Measurements from ENCODE around the gene FPGS. TPM values are rescaled to one million over a fixed set of nuclear protein-coding genes. Genes with fewer than 3 reads are reported as not detected.

FPGS gene
- total and polyA plus RNA-seq, 11 donors, result 36.8 to 55.1 (median 41.5) TPM

DNA sequence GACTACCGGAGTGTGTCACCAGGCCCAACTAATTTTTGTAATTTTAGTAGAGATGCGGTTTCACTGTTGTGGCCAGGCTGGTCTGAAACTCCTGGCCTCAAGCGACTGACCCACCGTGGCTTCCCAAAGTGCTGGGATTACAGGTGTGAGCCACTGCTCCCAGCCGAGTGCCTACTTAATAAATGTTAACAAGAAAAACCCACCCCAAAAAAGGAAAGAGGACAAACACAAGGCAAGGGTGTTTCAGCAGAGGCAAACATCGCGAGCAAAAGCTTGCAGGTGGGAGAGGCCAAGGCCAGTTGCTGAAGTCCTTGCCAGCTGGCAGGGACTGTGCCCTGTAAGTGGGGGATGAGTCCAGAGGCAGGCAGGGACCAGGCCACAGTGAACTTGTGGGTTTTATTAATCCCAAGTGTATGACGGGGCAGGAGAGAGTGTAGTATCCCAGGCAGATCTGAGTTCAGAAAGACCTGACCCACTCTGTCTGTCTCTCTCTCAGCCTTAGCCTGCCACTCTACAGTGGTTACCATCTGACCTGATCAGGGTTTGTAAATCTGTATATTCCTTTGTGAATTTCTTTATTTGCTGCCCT, 6.4 kb upstream of the FPGS start:
- ATAC-seq (peak in 3 of 4 donors; percentile 60 to 73 (median 63)), DNase-seq (peak in 2 of 5 donors; percentile 75 to 81)
- Histone ChIP-seq H3K27ac (peak overlapping the region in 6 of 12 donors; percentile 4 to 46 (median 11)), H3K9me3 (no peaks in the 10 kb centered on the region), H3K27me3 (no peaks in the 10 kb centered on the region), H3K36me3 (peaks cover 0 to 27% (median 18%) of the 10 kb centered on the region in 9 donors), H3K4me3 (peak overlapping the region in 1 of 12 donors; percentile 5), H3K4me1 (peaks cover 0 to 32% (median 18%) of the 10 kb centered on the region in 12 donors)
- 51 to 66% (median 55%) methylated on average over 8 of the region's 8 CpGs for WGBS, 4 donors
- TF ChIP-seq, protein P1, sequence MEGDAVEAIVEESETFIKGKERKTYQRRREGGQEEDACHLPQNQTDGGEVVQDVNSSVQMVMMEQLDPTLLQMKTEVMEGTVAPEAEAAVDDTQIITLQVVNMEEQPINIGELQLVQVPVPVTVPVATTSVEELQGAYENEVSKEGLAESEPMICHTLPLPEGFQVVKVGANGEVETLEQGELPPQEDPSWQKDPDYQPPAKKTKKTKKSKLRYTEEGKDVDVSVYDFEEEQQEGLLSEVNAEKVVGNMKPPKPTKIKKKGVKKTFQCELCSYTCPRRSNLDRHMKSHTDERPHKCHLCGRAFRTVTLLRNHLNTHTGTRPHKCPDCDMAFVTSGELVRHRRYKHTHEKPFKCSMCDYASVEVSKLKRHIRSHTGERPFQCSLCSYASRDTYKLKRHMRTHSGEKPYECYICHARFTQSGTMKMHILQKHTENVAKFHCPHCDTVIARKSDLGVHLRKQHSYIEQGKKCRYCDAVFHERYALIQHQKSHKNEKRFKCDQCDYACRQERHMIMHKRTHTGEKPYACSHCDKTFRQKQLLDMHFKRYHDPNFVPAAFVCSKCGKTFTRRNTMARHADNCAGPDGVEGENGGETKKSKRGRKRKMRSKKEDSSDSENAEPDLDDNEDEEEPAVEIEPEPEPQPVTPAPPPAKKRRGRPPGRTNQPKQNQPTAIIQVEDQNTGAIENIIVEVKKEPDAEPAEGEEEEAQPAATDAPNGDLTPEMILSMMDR (IDR thresholded peaks at IDR 0.05), result no peak
- TF ChIP-seq POLR2A (IDR thresholded peaks at IDR 0.05), result no peak
- intact Hi-C loops (cut with DNase I), result no loop called here

GRCh38 chr9:127796852-127797370, 5.8 kb upstream of the FPGS start:
- intact Hi-C loops (cut with DNase I), result no loop called here
- WGBS, 4 donors, result 60 to 71% (median 63%) methylated on average over 11 of the region's 11 CpGs
- Histone ChIP-seq H3K4me3 (peak overlapping the region in 1 of 12 donors; percentile 5), H3K27ac (peak overlapping the region in 4 of 12 donors; percentile 8 to 46 (median 24)), H3K9me3 (no peaks in the 10 kb centered on the region), H3K27me3 (no peaks in the 10 kb centered on the region), H3K4me1 (peaks cover 0 to 34% (median 21%) of the 10 kb centered on the region in 12 donors), H3K36me3 (peaks cover 0 to 21% (median 12%) of the 10 kb centered on the region in 9 donors)
- no peak for ATAC-seq
- TF ChIP-seq, protein P1 (IDR thresholded peaks at IDR 0.05), result no peak
- TF ChIP-seq POLR2A (IDR thresholded peaks at IDR 0.05), result no peak
- no peak for DNase-seq

GRCh38 chr9:127801955-127802575, 617 bp upstream of the FPGS start:
- Histone ChIP-seq H3K9me3 (no peaks in the 10 kb centered on the region), H3K36me3 (peaks cover 0 to 30% (median 17%) of the 10 kb centered on the region in 9 donors), H3K4me3 (peak overlapping the region in 11 of 12 donors; percentile 17 to 87 (median 78)), H3K27me3 (no peaks in the 10 kb centered on the region), H3K27ac (peak overlapping the region; percentile 71 to 97 (median 94)), H3K4me1 (peaks cover 5 to 33% (median 19%) of the 10 kb centered on the region in 12 donors)
- DNase-seq (no peak), ATAC-seq (no peak)
- TF ChIP-seq, protein P1 (IDR thresholded peaks at IDR 0.05), result peak in 2 of 12 donors; percentile 28 to 33
- TF ChIP-seq POLR2A (IDR thresholded peaks at IDR 0.05), result no peak
- intact Hi-C loops (cut with DNase I), result loop anchor here in 7 of 10 donors (2.0 to 5.0 kb wide), 5 partner anchors 15 to 115 kb away; partner anchors contain the start of genes AK1 (in 1 of the 7), CDK9 (in 1 of the 7) and ST6GALNAC4 (in 1 of the 7)
- WGBS, 4 donors, result 22 to 27% (median 25%) methylated on average over 10 of the region's 10 CpGs
